NCI-H2196 treated with DMSO at 0.1 percent for 48 hours (cell line): ENCODE results near the gene ASCC3.

Source experiments
- DNase-seq: peaks from one replicate; lab custom pipeline; 2025; ENCODE audit not compliant: unreplicated experiment; lab: John Stamatoyannopoulos, UW

Gene ASCC3

GRCh38 chr6:100730001-100730980, 150.8 kb downstream of the ASCC3 start:
- no peak for DNase-seq

- DNase-seq, result no peak
Observed at GRCh38 chr6:100726666-100727065, 154.5 kb downstream of the ASCC3 start.

DNA sequence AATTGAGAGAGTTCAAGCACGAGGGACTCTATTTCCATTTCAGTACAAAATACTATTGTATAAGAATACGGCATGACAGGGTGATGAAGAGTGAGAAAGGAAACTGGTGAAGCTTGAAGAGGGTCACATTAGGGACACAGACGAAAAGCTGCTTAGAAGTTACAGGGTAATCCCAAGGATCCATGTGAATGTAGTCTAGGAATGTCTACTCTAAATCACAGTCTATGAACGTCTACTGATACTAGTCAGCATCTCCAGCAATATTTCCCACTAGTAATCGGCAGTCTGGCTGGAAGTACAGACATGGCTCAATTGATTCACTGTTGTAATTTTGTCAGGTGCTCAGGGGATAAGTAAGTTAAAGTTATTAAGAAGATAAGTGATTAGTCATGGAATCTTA, 156.4 kb downstream of the ASCC3 start:
- no peak for DNase-seq

- no peak for DNase-seq
Observed at GRCh38 chr6:100724222-100724621, 156.9 kb downstream of the ASCC3 start.

DNA sequence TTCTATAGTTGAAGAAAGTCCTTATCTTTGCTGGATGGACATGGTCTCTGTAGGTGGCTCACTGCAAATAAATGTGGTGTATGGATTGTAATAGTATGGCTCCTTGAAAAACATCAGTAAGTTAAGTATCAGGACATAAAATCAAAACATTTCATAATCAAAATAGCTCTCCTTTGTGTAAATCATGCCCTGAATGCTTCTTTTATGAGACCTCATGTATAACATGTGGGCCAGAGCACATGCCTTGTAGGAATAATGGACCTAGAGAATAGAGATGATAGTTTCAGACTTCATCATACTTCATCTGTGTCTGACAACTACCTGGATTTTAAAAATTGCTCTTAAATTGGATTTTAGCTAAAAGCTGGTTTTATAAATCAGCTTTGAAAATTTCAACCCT, 159.9 kb downstream of the ASCC3 start:
- DNase-seq, result no peak

DNA sequence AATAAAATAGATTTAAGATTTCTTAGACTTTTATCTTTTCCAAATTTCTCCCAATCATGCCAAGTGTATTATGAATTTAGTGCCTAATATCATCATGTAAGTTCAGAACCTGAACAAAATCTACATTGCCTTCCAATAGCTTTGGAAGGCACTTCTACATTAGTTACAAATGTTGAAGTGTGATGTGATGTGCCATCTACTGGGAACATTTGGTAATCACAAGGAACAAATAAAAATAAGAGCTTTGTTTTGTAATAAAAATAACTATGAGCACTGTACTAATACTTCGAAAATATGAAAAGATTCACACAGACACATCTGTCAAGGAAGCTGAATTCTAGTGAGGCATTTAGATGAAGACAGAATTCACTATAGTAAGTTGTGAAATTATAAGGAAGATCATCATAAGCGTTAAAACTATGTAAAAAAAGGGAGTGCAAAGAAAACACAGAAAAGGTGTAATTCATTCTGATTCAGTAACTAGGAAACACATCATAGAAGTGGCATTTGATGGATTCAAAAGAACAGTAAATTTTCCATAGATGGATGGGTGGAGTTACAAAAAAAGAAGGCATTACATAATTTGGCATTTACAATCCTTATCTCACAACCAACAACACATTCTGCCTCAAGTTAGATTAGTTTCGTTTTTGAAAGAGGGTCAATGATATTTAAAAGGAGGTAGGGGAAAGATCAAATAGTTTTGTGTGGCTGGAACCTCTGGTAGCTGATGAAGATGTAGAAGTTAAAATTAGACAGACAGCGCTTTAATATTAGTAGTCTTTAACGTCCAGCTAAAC, 161.0 kb downstream of the ASCC3 start:
- DNase-seq, result no peak

GRCh38 chr6:100712997-100713396, 168.1 kb downstream of the ASCC3 start:
- DNase-seq, result no peak

DNA sequence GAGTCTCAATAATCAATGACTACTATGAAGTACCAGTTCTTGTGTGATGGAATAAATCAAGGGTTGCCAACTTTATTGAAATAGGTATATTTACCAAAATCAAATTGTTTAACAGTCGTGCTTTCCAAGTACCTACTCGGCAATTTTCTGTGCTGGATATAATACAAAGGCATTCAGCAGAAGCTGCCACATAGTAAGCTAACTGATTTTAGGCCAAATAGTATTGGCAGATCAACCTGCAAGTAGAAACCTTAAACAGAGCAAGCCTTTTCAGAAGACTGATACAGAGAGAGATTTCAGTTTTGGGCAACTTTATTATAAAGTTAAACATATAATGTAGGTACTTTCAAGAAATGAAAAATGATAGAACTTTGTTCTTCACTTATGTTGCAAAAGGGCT, 174.6 kb downstream of the ASCC3 start:
- no peak for DNase-seq

DNA sequence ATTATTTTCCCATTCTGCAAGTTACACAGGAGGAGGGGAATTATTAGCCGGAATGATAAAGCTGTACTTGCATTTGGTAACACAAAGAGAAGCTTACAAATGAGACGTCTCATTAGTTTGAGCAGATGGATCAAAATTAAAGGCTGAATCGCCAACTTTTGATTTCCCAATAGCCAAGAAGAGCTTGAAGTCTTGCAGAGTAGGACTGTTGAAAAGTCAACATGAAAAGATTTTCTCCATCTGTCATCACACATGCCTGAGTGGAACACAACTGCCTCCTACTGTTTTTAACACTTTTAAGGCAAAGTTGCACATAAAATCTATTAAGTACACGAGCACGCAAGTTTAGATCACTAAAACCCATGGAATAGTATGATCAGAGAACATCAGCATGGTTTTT, 176.2 kb downstream of the ASCC3 start:
- no peak for DNase-seq

DNA sequence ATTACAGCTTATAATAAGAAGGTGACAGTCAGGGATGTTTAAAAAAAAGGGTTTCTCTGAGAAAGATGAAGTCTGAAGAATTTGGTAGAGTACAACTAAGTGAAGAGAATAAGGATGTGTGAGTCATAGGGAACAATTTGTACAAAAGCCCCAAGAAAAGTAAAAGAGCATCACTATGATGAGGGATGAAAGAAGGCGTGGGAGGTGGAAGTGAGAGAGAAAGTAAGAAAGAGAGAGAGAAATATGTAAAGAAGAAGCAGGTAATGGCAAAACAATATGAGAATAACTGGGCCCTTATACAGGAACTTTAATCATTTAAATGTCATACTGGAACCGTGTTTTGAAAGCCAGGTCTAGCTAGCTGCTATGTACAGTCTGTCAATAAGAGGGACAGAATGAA, 179.4 kb downstream of the ASCC3 start:
- DNase-seq, result no peak

GRCh38 chr6:100700009-100700408, 181.1 kb downstream of the ASCC3 start:
- no peak for DNase-seq

DNA sequence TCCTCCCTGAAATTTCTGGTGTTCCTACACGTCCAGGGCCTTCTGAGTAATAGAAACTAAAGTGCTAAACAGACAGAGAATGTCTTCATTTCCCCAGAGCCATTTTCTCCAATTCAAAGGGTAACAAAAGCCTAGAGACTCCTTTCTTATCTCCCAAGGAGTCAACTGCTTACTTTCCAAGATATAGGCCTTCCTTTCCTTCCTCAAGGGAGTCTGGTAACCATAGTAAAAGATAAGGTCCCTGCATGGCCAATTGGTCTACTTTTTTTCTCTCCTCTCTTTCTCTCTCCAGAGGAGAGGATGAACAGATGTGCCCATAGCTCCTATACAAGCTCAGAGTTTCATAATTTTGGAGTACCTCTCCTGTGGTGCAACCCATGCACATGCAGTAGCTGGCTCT, 185.7 kb downstream of the ASCC3 start:
- DNase-seq, result no peak

DNA sequence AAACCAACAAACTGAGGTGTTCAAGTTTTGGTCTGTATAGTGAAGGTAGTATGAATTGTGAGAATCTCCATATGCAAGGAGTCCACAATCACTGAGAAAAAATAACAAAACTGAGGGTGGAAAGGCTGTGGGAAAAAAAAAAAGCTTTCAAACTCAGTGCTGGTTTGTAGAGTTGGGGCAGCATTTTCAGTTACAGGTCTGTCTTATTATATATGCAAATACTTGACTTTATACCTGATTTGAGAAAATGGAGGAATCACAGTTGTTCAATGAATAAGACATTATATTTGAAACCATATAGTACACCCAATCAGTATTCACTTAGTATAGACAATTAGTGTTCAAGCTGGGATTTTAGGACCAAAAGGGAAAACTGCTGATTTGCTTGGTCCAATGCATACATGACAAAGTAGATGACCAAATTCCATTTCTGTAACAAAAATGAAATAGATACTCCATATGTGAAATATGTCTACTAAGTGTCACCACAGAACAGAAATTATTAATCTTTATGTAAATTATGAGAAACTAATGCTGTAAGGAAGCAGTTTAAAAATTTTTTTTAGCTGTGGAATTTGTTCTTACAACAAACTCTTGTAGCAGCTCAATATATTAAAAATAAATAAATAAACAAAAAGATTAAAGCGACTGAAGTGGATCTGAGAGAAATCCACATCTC, 187.7 kb downstream of the ASCC3 start:
- no peak for DNase-seq

GRCh38 chr6:100691972-100692371, 189.2 kb downstream of the ASCC3 start:
- DNase-seq, result no peak

DNA sequence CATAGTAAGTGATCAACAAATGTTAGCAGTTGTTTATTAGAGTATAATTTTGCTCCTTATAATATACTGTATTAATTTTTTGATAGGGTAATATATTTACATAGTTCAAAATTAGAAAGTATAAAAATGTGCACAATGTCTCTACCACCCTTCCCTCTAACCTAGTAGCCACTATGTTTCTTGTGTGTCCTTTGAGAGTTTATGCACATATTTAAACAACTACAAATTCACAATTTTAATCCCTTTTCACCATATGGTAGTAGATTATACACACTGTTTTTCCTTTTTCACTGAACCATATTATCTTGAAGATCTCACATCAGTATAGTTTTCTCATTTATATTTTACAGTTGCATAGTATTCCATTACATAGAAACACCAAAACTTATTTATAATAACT, 194.9 kb downstream of the ASCC3 start:
- DNase-seq, result no peak

GRCh38 chr6:100685747-100686146, 195.4 kb downstream of the ASCC3 start:
- no peak for DNase-seq

DNA sequence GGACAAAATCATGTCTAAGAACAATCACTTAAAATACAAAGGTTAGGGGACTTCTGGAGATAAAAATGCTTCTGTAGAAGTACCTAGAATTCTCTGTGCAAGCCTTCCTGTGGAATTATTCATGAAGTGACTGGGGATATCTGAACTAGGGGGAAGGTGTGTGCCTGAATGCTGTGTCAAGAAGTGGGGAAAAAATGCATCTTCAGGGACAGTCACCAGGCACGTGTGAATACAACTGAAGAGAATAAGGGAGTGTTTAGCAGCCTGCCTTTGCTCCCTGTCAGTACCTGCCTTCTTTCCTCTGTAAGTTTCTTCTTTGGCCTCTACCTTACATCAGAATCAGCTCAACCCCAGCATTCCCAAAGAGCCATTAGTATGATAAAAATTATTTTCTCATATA, 201.0 kb downstream of the ASCC3 start:
- no peak for DNase-seq

DNA sequence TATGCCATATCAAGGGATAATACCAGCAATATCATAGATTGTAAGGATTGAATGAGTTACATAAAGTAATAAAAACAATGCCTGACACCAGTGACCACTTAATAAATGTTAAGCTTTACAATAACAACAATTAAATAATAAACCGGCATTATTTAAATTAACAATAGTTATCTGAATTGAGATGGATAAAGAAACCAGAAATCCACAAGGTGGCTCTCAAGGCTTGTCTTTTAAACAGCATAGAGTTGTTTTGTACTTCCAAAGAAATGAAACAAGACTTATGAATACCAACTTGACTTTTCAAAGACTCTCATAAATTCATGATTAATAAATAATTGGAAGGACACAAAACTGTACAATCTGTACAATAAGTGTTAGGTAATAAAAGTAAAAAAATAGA, 203.1 kb downstream of the ASCC3 start:
- no peak for DNase-seq

DNA sequence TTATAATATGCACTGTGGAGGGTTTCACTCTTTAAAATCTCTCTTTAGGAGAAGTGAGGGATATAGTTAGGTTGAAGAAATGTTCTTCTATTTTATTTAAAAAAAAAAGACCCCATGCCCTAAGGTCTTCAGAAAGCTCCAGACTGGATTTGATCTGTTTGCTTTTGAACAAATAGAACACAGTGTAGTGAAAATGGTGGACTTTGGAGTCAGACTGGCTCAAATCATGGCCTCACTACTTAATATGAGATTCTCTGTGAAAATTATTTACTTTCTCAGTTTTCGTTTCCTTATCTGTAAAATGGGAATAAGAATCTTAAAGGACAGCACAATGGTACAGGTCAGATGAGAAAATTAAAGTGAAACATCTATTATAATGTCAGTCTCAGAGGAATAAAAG, 203.9 kb downstream of the ASCC3 start:
- DNase-seq, result no peak

DNA sequence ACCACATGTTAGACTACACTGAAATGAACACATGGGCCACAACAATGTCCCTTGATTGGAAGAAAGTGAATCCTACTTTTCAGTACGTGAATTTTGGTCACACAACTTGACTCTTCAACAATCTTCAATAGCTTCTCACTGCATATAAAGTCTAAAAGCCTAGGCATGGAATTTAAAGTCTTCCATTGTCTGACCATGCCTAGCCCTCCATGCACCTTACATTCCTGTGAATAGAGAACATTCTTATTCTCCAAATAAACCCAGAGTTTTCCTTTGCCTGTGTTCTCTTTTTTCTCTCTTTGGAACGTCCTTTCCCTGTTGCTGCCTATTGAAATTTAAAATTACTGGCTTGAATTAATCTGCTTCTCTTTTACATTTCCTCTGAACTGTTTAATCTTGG, 207.5 kb downstream of the ASCC3 start:
- DNase-seq, result no peak

DNA sequence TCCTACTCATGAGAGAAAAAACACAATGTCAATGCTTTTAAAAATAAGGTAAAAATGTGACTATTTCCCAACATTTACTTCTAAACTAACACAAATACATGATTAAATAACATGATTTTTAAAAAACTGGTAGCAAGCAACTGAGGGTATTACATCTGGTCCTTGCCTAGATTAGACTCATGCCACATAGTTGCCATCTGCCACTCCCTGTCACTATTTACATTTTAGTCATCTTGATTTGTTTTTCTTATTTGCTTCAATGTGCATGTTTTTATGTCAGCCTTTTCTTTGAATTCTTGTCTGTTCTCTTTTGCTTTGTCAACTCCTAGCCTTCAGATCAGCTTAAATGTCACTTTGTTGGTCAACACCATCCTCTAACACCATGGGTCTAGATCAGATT, 209.4 kb downstream of the ASCC3 start:
- DNase-seq, result no peak

DNA sequence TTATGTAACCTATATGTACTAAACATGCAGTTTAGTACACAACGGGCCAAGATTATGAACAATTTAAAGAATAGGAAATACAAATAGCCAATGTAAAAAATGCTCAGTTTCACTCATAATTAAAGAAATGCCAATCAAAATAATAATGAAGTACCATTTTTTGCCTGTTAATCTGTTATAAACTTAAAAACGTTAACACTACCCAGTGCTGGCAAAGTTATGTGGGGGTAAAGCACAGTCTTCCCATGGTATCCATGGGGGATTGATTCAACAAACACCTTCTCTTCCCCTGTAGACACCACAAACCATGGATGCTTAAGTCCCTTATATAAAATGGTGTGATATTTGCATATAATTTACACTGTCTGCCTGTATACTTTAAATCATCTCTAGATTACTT, 211.1 kb downstream of the ASCC3 start:
- DNase-seq, result no peak
